AG04450 (cell line): Measurements from ENCODE around the gene MET. TPM values are rescaled to one million over a fixed set of nuclear protein-coding genes. Genes with fewer than 3 reads are reported as not detected.

Source experiments
- CTCF ChIA-PET: fragments of 300-600, 350-600 bp; formaldehyde crosslinking; extraction: SDS; loops from one replicate; lab custom pipeline; 2022; ENCODE audit warnings: antibody characterized with exemption, inconsistent platforms; lab: Charles Lee
- POLR2A ChIA-PET: fragments of 350-600 bp; formaldehyde crosslinking; extraction: SDS; loops from one replicate; lab custom pipeline; 2021; ENCODE audit warnings: antibody characterized with exemption, inconsistent platforms; lab: Yijun Ruan, JAX
- DNase-seq: peaks from one replicate; pipeline ENCODE4 v3.0.0-alpha.2; 2011; ENCODE audit warnings: low read depth, low spot score
- H3K27ac ChIP-seq: one replicate; pipeline ENCODE4 v1.5.1; 2012; ENCODE audit warnings: low read depth, low read length, control low read depth
- H3K27me3 ChIP-seq: one replicate; pipeline ENCODE4 v1.6.0; 2012; ENCODE audit warnings: low read length; ENCODE audit not compliant: control insufficient read depth, insufficient read depth
- H3K4me3 ChIP-seq: 2 replicates; pipeline ENCODE4 v1.5.1; 2011; ENCODE audit warnings: mild to moderate bottlenecking, low read depth, low read length, control low read depth
- H3K9me3 ChIP-seq: 2 replicates; pipeline ENCODE4 v1.5.1; 2012; ENCODE audit warnings: low read length; ENCODE audit not compliant: control insufficient read depth, insufficient read depth
- polyA plus RNA-seq: library from polyadenylated mRNA; depleted of rRNA; stranded (reverse); fragments of >200 nt; gene quantifications from 2 replicates; pipeline ENCODE4 v1.2.3, GENCODE V29; 2011
- TF ChIP-seq, protein P1 (sequence below): IDR thresholded peaks from 2 replicates; pipeline ENCODE4 v1.5.1; 2011; ENCODE audit warnings: low read depth, low read length, control low read depth, inconsistent platforms

The MET gene
- polyA plus RNA-seq, 1 experiment: 20.8 TPM

- POLR2A ChIA-PET: no interaction called here
- Histone ChIP-seq H3K27me3 (no peaks in the 10 kb centered on the region), H3K9me3 (no peaks in the 10 kb centered on the region), H3K27ac (no peak overlapping the region), H3K4me3 (no peak overlapping the region)
- TF ChIP-seq, protein P1, sequence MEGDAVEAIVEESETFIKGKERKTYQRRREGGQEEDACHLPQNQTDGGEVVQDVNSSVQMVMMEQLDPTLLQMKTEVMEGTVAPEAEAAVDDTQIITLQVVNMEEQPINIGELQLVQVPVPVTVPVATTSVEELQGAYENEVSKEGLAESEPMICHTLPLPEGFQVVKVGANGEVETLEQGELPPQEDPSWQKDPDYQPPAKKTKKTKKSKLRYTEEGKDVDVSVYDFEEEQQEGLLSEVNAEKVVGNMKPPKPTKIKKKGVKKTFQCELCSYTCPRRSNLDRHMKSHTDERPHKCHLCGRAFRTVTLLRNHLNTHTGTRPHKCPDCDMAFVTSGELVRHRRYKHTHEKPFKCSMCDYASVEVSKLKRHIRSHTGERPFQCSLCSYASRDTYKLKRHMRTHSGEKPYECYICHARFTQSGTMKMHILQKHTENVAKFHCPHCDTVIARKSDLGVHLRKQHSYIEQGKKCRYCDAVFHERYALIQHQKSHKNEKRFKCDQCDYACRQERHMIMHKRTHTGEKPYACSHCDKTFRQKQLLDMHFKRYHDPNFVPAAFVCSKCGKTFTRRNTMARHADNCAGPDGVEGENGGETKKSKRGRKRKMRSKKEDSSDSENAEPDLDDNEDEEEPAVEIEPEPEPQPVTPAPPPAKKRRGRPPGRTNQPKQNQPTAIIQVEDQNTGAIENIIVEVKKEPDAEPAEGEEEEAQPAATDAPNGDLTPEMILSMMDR: no peak
- no peak for DNase-seq
- CTCF ChIA-PET: interaction anchor here (0.6 kb wide), 1 partner anchor 189 kb away, joined by 3 read pairs; no protein-coding TSS in a partner anchor
Observed at GRCh38 chr7:116779216-116779615, 107.2 kb downstream of the MET start.

DNA sequence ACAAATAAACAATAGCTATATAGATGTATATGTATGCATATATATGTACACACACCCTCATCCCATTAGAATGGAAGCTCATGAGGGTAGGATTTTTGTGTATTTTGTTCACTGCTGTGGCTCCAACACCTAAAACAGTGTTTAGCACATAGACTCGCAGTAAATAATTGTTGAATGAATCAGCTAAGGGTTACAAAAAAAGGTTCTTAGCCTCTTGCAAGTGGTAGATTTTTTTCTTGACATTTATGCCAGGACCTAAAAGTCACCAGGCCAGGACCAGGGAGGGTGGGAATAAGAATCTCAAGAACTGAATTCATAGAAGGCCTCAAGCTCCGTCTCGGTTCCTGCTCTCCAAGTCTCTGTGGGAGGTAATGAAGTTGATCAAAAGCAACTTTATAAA, 107.9 kb downstream of the MET start:
- POLR2A ChIA-PET: no interaction called here
- Histone ChIP-seq H3K27ac (no peak overlapping the region), H3K4me3 (no peak overlapping the region), H3K9me3 (no peaks in the 10 kb centered on the region), H3K27me3 (no peaks in the 10 kb centered on the region)
- DNase-seq: no peak
- TF ChIP-seq, protein P1: no peak
- CTCF ChIA-PET: interaction anchor here (0.6 kb wide), 1 partner anchor 189 kb away, joined by 3 read pairs; no protein-coding TSS in a partner anchor

DNA sequence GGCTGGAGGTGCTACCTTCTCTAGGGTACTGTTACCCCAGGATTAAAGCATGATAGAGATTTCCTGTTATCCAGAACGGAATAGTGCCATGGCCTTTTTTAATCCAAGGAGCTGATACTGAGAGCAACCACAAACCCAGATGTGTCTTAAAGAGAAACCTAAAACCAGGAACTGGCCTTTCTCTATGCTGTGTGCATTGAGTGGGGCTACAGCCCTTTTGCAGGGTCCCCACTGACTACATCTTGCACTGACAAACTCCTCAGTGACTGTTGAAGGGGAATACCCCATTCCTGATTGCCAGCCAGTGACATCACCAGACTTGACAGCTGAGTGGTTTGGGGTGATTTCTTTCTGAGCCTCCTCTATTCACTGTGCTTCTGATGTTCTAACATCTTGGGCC, 108.5 kb downstream of the MET start:
- H3K4me3 ChIP-seq: no peak overlapping the region
- ChIA-PET POLR2A (no interaction called here), CTCF (no interaction called here)
- TF ChIP-seq, protein P1: no peak
- no peaks in the 10 kb centered on the region for H3K9me3 ChIP-seq
- no peaks in the 10 kb centered on the region for H3K27me3 ChIP-seq
- H3K27ac ChIP-seq: no peak overlapping the region
- DNase-seq: no peak

DNA sequence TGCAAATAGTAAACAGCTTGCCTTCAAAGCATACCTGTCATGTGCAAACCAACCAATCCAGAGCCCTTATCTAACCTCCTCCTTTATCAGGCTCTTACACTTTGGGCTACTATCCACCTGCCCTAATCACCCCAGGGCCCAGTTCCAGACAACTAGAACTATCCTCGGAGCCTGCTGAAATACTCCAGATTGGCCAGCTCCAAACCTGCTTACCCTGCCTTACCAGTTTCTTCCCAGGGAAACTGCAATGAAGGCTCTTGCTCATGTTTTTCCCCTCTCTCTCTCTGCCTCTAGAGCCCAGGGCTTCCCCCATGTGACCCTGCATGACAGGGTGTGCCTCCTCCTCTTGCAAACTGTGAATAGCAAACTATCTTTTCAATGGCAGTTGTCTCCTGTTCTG, 109.0 kb downstream of the MET start:
- Histone ChIP-seq H3K9me3 (no peaks in the 10 kb centered on the region), H3K4me3 (no peak overlapping the region), H3K27me3 (no peaks in the 10 kb centered on the region), H3K27ac (no peak overlapping the region)
- CTCF ChIA-PET: no interaction called here
- POLR2A ChIA-PET: no interaction called here
- TF ChIP-seq, protein P1: no peak
- no peak for DNase-seq

- no peak overlapping the region for H3K4me3 ChIP-seq
- TF ChIP-seq, protein P1: no peak
- ChIA-PET CTCF (interaction anchor here (1.3 kb wide), 1 partner anchor 190 kb away, joined by 4 read pairs; no protein-coding TSS in a partner anchor), POLR2A (no interaction called here)
- no peaks in the 10 kb centered on the region for H3K9me3 ChIP-seq
- H3K27me3 ChIP-seq: no peaks in the 10 kb centered on the region
- no peak for DNase-seq
- no peak overlapping the region for H3K27ac ChIP-seq
Observed at GRCh38 chr7:116781584-116781983, 109.6 kb downstream of the MET start.
